HepG2 (cell line): ENCODE data around the gene CCL2. TPM values are rescaled to one million over a fixed set of nuclear protein-coding genes. Genes with fewer than 3 reads are reported as not detected.

Experiments
- ATAC-seq: fragments of 200-7000 bp; cut with Tn5 transposase; 3 replicates; pipeline ENCODE4 v1.9.1; 2020; ENCODE audit warnings: mild to moderate bottlenecking, moderate library complexity
- BruUV-seq: library from RNA; stranded (reverse); fragments of 400-500 nt; replicated peaks from 2 replicates; lab custom pipeline; 2021; lab: Mats Ljungman, UMichigan
- CTCF ChIA-PET: fragments of 300-600 bp; formaldehyde crosslinking; extraction: SDS; loops from one replicate; lab custom pipeline; 2021; ENCODE audit warnings: low total read pairs, inconsistent platforms, low intra/inter-chr PET ratio; lab: Yijun Ruan, JAX
- POLR2A ChIA-PET: fragments of 350-600 bp; sonication (Branson Sonifier 250); formaldehyde crosslinking; loops from one replicate; lab custom pipeline; 2020; ENCODE audit warnings: antibody characterized with exemption, inconsistent platforms; lab: Yijun Ruan, JAX
- DNase-seq: peaks from one replicate; pipeline ENCODE4 v3.0.0-alpha.2; 2015; ENCODE audit warnings: low spot score
- FAIRE-seq: peaks from 3 replicates; lab custom pipeline; 2011; peaks lifted over from hg19 to GRCh38; lab: Jason Lieb, UNC
- H2AFZ ChIP-seq: one replicate; pipeline ENCODE4 v1.6.1; 2011; ENCODE audit warnings: low read length, inconsistent platforms
- H3K27ac ChIP-seq: fragments of 300-600 bp; 3 replicates; pipeline ENCODE4 v1.8.0; 2011; ENCODE audit warnings: mixed run types, mild to moderate bottlenecking, mixed read lengths, low read length, inconsistent platforms; ENCODE audit not compliant: insufficient read depth; ENCODE audit errors: extremely low read length
- H3K27me3 ChIP-seq, 2 experiments: fragments of 200-600 bp in 1 of 2; 2 replicates in 1 of 2; 3 replicates in 1 of 2; pipeline versions ENCODE4 v1.6.0 to v1.8.0; 2011; ENCODE audit warnings: low read length in 2 of 2, mild to moderate bottlenecking in 2 of 2, moderate library complexity in 2 of 2, inconsistent platforms in 1 of 2; ENCODE audit not compliant: insufficient read depth in 2 of 2, control insufficient read depth in 1 of 2
- H3K36me3 ChIP-seq, 2 experiments: fragments of 200-600 bp in 1 of 2; replicated peaks in 1 of 2; 2 replicates in 1 of 2; 3 replicates in 1 of 2; pipeline versions ENCODE4 v1.5.1 to v1.8.0; 2011; ENCODE audit warnings: low read length in 2 of 2, inconsistent platforms in 1 of 2; ENCODE audit not compliant: insufficient read depth in 2 of 2, control insufficient read depth in 1 of 2
- H3K4me1 ChIP-seq: 2 replicates; pipeline ENCODE4 v1.5.1; 2012; ENCODE audit warnings: low read length, inconsistent platforms; ENCODE audit not compliant: insufficient read depth
- H3K4me2 ChIP-seq: 2 replicates; pipeline ENCODE4 v1.6.0; 2011; ENCODE audit warnings: low read depth, low read length, inconsistent platforms
- H3K4me3 ChIP-seq, 3 experiments: fragments of 200-600 bp in 1 of 3; sonication (generic), shearing (Covaris generic) in 1 of 3; replicated peaks in 1 of 3; 2 replicates each; pipeline ENCODE4 v1.5.1; 2011 to 2016; ENCODE audit warnings: low read length in 3 of 3, inconsistent platforms in 2 of 3, low read depth in 2 of 3, mild to moderate bottlenecking in 2 of 3, control low read depth in 1 of 3, mixed read lengths in 1 of 3; ENCODE audit not compliant: insufficient read depth in 1 of 3
- H3K79me2 ChIP-seq: one replicate; pipeline ENCODE4 v1.6.1; 2011; ENCODE audit warnings: low read length, inconsistent platforms; ENCODE audit not compliant: insufficient read depth
- H3K9ac ChIP-seq: 2 replicates; pipeline ENCODE4 v1.6.0; 2011; ENCODE audit warnings: mild to moderate bottlenecking, low read depth, low read length, inconsistent platforms; ENCODE audit not compliant: insufficient read depth
- H3K9me3 ChIP-seq: 2 replicates; pipeline ENCODE4 v1.5.1; 2012; ENCODE audit warnings: mild to moderate bottlenecking, low read length
- H4K20me1 ChIP-seq: 2 replicates; pipeline ENCODE4 v1.6.0; 2011; ENCODE audit warnings: inconsistent platforms, mild to moderate bottlenecking, low read length, moderate library complexity; ENCODE audit not compliant: insufficient read depth
- GTF3A ChIP-seq: sonication (generic); formaldehyde crosslinking; conservative IDR thresholded peaks from 2 replicates; pipeline ENCODE4 v1.4.0; 2020; ENCODE audit warnings: mild to moderate bottlenecking, missing genetic modification reagents
- HINFP ChIP-seq: sonication (generic); formaldehyde crosslinking; IDR thresholded peaks from 2 replicates; pipeline ENCODE4 v1.4.0; 2020; ENCODE audit warnings: low read depth, mild to moderate bottlenecking, missing genetic modification reagents
- KLF12 ChIP-seq: sonication (generic); formaldehyde crosslinking; IDR thresholded peaks from 2 replicates; pipeline ENCODE4 v1.4.0; 2020; ENCODE audit warnings: missing genetic modification reagents, borderline replicate concordance
- PCBP1 ChIP-seq: fragments of 200-400 bp; formaldehyde crosslinking; IDR thresholded peaks from 2 replicates; pipeline ENCODE4 v1.6.1; 2017; ENCODE audit warnings: mild to moderate bottlenecking, low read depth, low read length, borderline replicate concordance
- TOE1 ChIP-seq: sonication (generic); formaldehyde crosslinking; IDR thresholded peaks from 2 replicates; pipeline ENCODE4 v1.4.0; 2020; ENCODE audit warnings: mild to moderate bottlenecking, missing genetic modification reagents
- ZNF543 ChIP-seq: sonication (generic); formaldehyde crosslinking; IDR thresholded peaks from 2 replicates; pipeline ENCODE4 v1.4.0; 2020; ENCODE audit warnings: mild to moderate bottlenecking, missing genetic modification reagents
- ZSCAN29 ChIP-seq: sonication (generic); formaldehyde crosslinking; conservative IDR thresholded peaks from 2 replicates; pipeline ENCODE4 v1.4.0; 2020; ENCODE audit warnings: mild to moderate bottlenecking, missing genetic modification reagents
- WGBS: methylation state at CpG from one replicate; pipeline ENCODE4 v1.1.6; 2017; ENCODE audit warnings: low lambda C conversion rate; 5-methylcytosine and 5-hydroxymethylcytosine counted together
- in situ Hi-C: cut with HindIII; loops from 2 replicates; pipeline ENCODE4 v1.10.0; 2017; ENCODE audit warnings: low pct_unique_long_range_greater_than_20kb; ENCODE audit not compliant: extremely low pct_ligation_motif_present
- intact Hi-C: fragments of 100-400 bp; cut with micrococcal nuclease; formaldehyde crosslinking; loops from one replicate; pipeline ENCODE4 v1.10.0; 2022; ENCODE audit not compliant: unreplicated experiment
- polyA plus RNA-seq, 8 experiments: library from polyadenylated mRNA; depleted of rRNA in 3 of 8; stranded (reverse) in 7 of 8; unstranded in 1 of 8; fragments of >200 nt; fragmentation: Illumina TruSeq in 4 of 8; extraction: Trizol in 4 of 8; gene quantifications; 2 replicates each; pipeline versions ENCODE4 v1.2.1 to v1.2.3, GENCODE V29; 2011 to 2016; ENCODE audit warnings: low read depth in 4 of 8, missing spikeins in 1 of 8, mixed read lengths in 1 of 8; ENCODE audit not compliant: insufficient read depth in 1 of 8
- total RNA-seq, 5 experiments: library from RNA; depleted of rRNA; stranded (reverse); fragments of >200 nt; fragmentation: Illumina TruSeq; extraction: Trizol; gene quantifications; 2 replicates each; pipeline ENCODE4 v1.2.3, GENCODE V29; 2016; ENCODE audit warnings: low read depth in 1 of 5
- TF ChIP-seq, protein P1 (sequence below): fragments of 450-650 bp; IDR thresholded peaks from 2 replicates; pipeline ENCODE4 v1.6.1; 2016
- TF ChIP-seq, protein P2 (sequence below): sonication (generic); formaldehyde crosslinking; IDR thresholded peaks from 2 replicates; pipeline ENCODE4 v1.9.0; 2021; ENCODE audit warnings: missing genetic modification reagents, mild to moderate bottlenecking, borderline replicate concordance
- TF ChIP-seq, protein P3 (sequence below): sonication (generic); formaldehyde crosslinking; IDR thresholded peaks from 2 replicates; pipeline ENCODE4 v1.4.0; 2020; ENCODE audit warnings: mild to moderate bottlenecking, missing genetic modification reagents
- TF ChIP-seq, protein P4 (sequence below): sonication (generic); formaldehyde crosslinking; IDR thresholded peaks from 2 replicates; pipeline ENCODE4 v1.4.0; 2020; ENCODE audit warnings: missing genetic modification reagents

Gene CCL2
- total and polyA plus RNA-seq, 2 of the 13 experiments (the other 11 are each of a cell fraction or from before 2014, with no cell fraction given), result not detected

- no TSS peak for BruUV-seq
- Histone ChIP-seq H3K9ac (no peak overlapping the region), H3K36me3 (no peaks in the 10 kb centered on the region), H3K4me1 (no peaks in the 10 kb centered on the region), H2AFZ (no peak overlapping the region), H3K27ac (no peak overlapping the region), H3K4me2 (no peak overlapping the region), H3K79me2 (no peaks in the 10 kb centered on the region), H3K9me3 (no peaks in the 10 kb centered on the region), H4K20me1 (no peaks in the 10 kb centered on the region), H3K27me3 (no peaks in the 10 kb centered on the region; a peak in 1 of 5 replicates)
- 39% methylated on average over 6 of the region's 6 CpGs for WGBS
- intact Hi-C loops (no loop called here), in situ Hi-C loops (no loop called here)
- POLR2A ChIA-PET, result no interaction called here
- CTCF ChIA-PET, result no interaction called here
- no peak for DNase-seq
- FAIRE-seq, result no peak
- TF ChIP-seq, protein P1, sequence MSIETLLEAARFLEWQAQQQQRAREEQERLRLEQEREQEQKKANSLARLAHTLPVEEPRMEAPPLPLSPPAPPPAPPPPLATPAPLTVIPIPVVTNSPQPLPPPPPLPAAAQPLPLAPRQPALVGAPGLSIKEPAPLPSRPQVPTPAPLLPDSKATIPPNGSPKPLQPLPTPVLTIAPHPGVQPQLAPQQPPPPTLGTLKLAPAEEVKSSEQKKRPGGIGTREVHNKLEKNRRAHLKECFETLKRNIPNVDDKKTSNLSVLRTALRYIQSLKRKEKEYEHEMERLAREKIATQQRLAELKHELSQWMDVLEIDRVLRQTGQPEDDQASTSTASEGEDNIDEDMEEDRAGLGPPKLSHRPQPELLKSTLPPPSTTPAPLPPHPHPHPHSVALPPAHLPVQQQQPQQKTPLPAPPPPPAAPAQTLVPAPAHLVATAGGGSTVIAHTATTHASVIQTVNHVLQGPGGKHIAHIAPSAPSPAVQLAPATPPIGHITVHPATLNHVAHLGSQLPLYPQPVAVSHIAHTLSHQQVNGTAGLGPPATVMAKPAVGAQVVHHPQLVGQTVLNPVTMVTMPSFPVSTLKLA, result no peak
- no peak for TF ChIP-seq KLF12 (CRISPR knock-in tag)
- TF ChIP-seq, all 625 proteins: peak for 0
- no peak for ATAC-seq
- H3K4me3 ChIP-seq, result no peak overlapping the region
These were observed 6.5 kb upstream of the CCL2 start for GRCh38 chr17:34248511-34249024.

GRCh38 chr17:34249061-34249460, 6.0 kb upstream of the CCL2 start:
- Histone ChIP-seq H4K20me1 (no peaks in the 10 kb centered on the region), H3K4me1 (no peaks in the 10 kb centered on the region), H3K79me2 (no peaks in the 10 kb centered on the region), H3K27me3 (no peaks in the 10 kb centered on the region; a peak in 1 of 5 replicates), H3K9me3 (no peaks in the 10 kb centered on the region), H3K27ac (no peak overlapping the region), H3K9ac (no peak overlapping the region), H3K4me3 (no peak overlapping the region), H3K4me2 (no peak overlapping the region), H3K36me3 (no peaks in the 10 kb centered on the region), H2AFZ (no peak overlapping the region)
- no peak for ATAC-seq
- DNase-seq, result no peak
- BruUV-seq, result no TSS peak
- intact Hi-C loops (no loop called here), in situ Hi-C loops (no loop called here)
- ChIA-PET CTCF (no interaction called here), POLR2A (no interaction called here)
- TF ChIP-seq, protein P2, sequence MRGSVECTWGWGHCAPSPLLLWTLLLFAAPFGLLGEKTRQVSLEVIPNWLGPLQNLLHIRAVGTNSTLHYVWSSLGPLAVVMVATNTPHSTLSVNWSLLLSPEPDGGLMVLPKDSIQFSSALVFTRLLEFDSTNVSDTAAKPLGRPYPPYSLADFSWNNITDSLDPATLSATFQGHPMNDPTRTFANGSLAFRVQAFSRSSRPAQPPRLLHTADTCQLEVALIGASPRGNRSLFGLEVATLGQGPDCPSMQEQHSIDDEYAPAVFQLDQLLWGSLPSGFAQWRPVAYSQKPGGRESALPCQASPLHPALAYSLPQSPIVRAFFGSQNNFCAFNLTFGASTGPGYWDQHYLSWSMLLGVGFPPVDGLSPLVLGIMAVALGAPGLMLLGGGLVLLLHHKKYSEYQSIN (CRISPR knock-in tag), result no peak
- TF ChIP-seq, protein P3, sequence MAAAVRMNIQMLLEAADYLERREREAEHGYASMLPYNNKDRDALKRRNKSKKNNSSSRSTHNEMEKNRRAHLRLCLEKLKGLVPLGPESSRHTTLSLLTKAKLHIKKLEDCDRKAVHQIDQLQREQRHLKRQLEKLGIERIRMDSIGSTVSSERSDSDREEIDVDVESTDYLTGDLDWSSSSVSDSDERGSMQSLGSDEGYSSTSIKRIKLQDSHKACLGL (CRISPR knock-in tag), result no peak
- TF ChIP-seq PCBP1 (no peak), ZSCAN29 (CRISPR knock-in tag) (no peak), HINFP (no peak), GTF3A (CRISPR knock-in tag) (no peak), TOE1 (CRISPR knock-in tag) (no peak), ZNF543 (CRISPR knock-in tag) (no peak)
- TF ChIP-seq, protein P4, sequence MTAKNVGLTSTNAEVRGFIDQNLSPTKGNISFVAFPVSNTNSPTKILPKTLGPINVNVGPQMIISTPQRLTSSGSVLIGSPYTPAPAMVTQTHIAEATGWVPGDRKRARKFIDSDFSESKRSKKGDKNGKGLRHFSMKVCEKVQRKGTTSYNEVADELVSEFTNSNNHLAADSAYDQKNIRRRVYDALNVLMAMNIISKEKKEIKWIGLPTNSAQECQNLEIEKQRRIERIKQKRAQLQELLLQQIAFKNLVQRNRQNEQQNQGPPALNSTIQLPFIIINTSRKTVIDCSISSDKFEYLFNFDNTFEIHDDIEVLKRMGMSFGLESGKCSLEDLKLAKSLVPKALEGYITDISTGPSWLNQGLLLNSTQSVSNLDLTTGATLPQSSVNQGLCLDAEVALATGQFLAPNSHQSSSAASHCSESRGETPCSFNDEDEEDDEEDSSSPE (CRISPR knock-in tag), result no peak
- WGBS, result 0% methylated on average over 1 of the region's 1 CpG
- no peak for FAIRE-seq
